ENCODE results near the gene MYL12B. TPM values are rescaled to one million over a fixed set of nuclear protein-coding genes. Genes with fewer than 3 reads are reported as not detected.

The MYL12B gene
- total RNA-seq, 1 donor from 2014 or later = 433 TPM

DNA sequence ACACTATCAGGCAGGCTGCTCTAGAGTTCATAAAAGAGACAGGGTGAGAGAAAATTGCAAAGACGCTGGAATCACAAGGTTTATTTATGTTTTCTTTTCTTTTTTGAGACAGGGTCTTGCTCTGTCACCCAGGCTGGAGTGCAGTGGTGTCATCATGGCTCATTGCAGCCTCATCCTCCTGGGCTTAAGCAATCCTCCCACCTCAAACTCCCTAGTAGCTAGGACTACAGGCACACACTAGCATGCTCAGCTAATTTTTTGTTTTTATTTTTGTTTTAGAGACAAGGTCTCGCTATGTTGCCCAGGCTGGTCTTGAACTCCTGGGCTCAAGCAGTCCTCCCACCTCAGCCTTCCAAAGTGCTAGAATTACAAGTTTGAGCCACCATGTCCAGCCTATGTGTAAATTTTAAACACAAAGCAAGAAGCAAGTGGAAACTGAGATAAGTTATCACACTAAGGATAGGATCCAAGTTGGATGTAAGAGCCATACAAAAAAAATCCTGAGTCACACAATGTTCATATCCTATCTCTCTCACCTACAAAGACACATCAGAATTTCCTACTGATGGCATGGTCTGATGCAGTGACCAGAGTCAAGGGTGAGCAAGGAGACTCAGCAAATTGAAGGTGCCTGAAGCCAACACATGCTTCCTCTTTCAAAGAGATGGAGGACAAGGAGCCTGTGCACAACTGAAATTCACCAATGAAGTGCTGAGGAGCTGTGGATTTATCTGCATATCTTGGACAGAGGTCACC, 31.4 kb downstream of the MYL12B start:
- Histone ChIP-seq H4K20me1 (ENCODE audit: insufficient read depth, low read length) (no peaks in the 10 kb centered on the region), H3K36me3 (ENCODE audit: insufficient read depth, low read length) (no peaks in the 10 kb centered on the region), H3K4me3 (ENCODE audit: insufficient read depth, low read depth, low read length) (no peak overlapping the region), H3K9me3 (ENCODE audit: insufficient read depth, low read depth, low read length) (peaks cover 3% of the 10 kb centered on the region), H3K27ac (ENCODE audit: low read depth, low read length) (no peak overlapping the region), H3K4me1 (ENCODE audit: insufficient read depth, low read length) (peaks cover 6% of the 10 kb centered on the region), H3K4me2 (ENCODE audit: low read length) (no peak overlapping the region), H3K79me2 (ENCODE audit: insufficient read depth, low read length) (no peaks in the 10 kb centered on the region), H3K9ac (ENCODE audit: low read length) (no peak overlapping the region), H2AFZ (ENCODE audit: low read depth, low read length) (no peak overlapping the region), H3K27me3 (ENCODE audit: insufficient read depth, low read length) (no peaks in the 10 kb centered on the region)
- Mint-ChIP-seq H3K27ac (ENCODE audit: unreplicated experiment) (no peak overlapping the region), H3K4me1 (ENCODE audit: low read depth, unreplicated experiment) (peaks cover 1% of the 10 kb centered on the region), H3K36me3 (ENCODE audit: low read depth, unreplicated experiment) (peaks cover 2% of the 10 kb centered on the region), H3K9me3 (ENCODE audit: unreplicated experiment) (peaks cover 15% of the 10 kb centered on the region), H3K4me3 (ENCODE audit: unreplicated experiment) (no peak overlapping the region), H3K27me3 (ENCODE audit: low read depth, unreplicated experiment) (no peaks in the 10 kb centered on the region)
- TF ChIP-seq, protein P1, sequence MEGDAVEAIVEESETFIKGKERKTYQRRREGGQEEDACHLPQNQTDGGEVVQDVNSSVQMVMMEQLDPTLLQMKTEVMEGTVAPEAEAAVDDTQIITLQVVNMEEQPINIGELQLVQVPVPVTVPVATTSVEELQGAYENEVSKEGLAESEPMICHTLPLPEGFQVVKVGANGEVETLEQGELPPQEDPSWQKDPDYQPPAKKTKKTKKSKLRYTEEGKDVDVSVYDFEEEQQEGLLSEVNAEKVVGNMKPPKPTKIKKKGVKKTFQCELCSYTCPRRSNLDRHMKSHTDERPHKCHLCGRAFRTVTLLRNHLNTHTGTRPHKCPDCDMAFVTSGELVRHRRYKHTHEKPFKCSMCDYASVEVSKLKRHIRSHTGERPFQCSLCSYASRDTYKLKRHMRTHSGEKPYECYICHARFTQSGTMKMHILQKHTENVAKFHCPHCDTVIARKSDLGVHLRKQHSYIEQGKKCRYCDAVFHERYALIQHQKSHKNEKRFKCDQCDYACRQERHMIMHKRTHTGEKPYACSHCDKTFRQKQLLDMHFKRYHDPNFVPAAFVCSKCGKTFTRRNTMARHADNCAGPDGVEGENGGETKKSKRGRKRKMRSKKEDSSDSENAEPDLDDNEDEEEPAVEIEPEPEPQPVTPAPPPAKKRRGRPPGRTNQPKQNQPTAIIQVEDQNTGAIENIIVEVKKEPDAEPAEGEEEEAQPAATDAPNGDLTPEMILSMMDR (IDR thresholded peaks at IDR 0.05; ENCODE audit: insufficient read depth, low read depth, low read length) = no peak
- TF ChIP-seq EZH2 (IDR thresholded peaks at IDR 0.05; ENCODE audit: insufficient read depth, low read length) = no peak
- DNase-seq (ENCODE audit: low read depth) (no peak), FAIRE-seq (no peak)

- H3K9me3 Mint-ChIP-seq (ENCODE audit: unreplicated experiment) = peaks cover 14% of the 10 kb centered on the region
- H3K27ac Mint-ChIP-seq (ENCODE audit: unreplicated experiment) = peak overlapping the region; percentile 60
- Histone ChIP-seq H3K4me2 (ENCODE audit: low read length) (no peak overlapping the region), H3K27ac (ENCODE audit: low read depth, low read length) (no peak overlapping the region), H3K79me2 (ENCODE audit: insufficient read depth, low read length) (no peaks in the 10 kb centered on the region), H2AFZ (ENCODE audit: low read depth, low read length) (no peak overlapping the region), H4K20me1 (ENCODE audit: insufficient read depth, low read length) (no peaks in the 10 kb centered on the region), H3K9ac (ENCODE audit: low read length) (no peak overlapping the region), H3K36me3 (ENCODE audit: insufficient read depth, low read length) (no peaks in the 10 kb centered on the region), H3K4me3 (ENCODE audit: insufficient read depth, low read depth, low read length) (no peak overlapping the region), H3K9me3 (ENCODE audit: insufficient read depth, low read depth, low read length) (peaks cover 3% of the 10 kb centered on the region), H3K4me1 (ENCODE audit: insufficient read depth, low read length) (peaks cover 6% of the 10 kb centered on the region), H3K27me3 (ENCODE audit: insufficient read depth, low read length) (no peaks in the 10 kb centered on the region)
- H3K27me3 Mint-ChIP-seq (ENCODE audit: low read depth, unreplicated experiment) = no peaks in the 10 kb centered on the region
- no peak for TF ChIP-seq EZH2 (IDR thresholded peaks at IDR 0.05; ENCODE audit: insufficient read depth, low read length)
- TF ChIP-seq, protein P1 (IDR thresholded peaks at IDR 0.05; ENCODE audit: insufficient read depth, low read depth, low read length) = no peak
- peak overlapping the region; percentile 4 for H3K4me3 Mint-ChIP-seq (ENCODE audit: unreplicated experiment)
- H3K4me1 Mint-ChIP-seq (ENCODE audit: low read depth, unreplicated experiment) = peaks cover 1% of the 10 kb centered on the region
- H3K36me3 Mint-ChIP-seq (ENCODE audit: low read depth, unreplicated experiment) = peaks cover 2% of the 10 kb centered on the region
- DNase-seq (ENCODE audit: low read depth) (peak; percentile 57), FAIRE-seq (no peak)
Measured at GRCh38 chr18:3294435-3295080, 32.6 kb downstream of the MYL12B start.

All from astrocyte (in vitro differentiated cells and primary cell).